Amygdala (tissue), 56 donors: ENCODE results near the gene NOX5.
"Not testable (repeated sequence)": the region's sequence is repeated elsewhere in the genome, so short reads cannot be mapped to it uniquely, and the experiment has no call there.

Experiments
- DNase-seq, 56 donors: peaks; one replicate each; lab custom pipeline; 2025; lab: John Stamatoyannopoulos, UW

The NOX5 gene

GRCh38 chr15:69014454-69014853, at the start of gene NOX5:
Gene NOX5 (plus strand): TSS chr15:69014695. CDS start chr15:69014736, 41 bp downstream.
- DNase-seq, result no peak

GRCh38 chr15:68966996-68967395, 47.5 kb upstream of the NOX5 start:
- no peak for DNase-seq

- DNase-seq, result no peak
Observed at GRCh38 chr15:68967948-68968347, 46.5 kb upstream of the NOX5 start.

GRCh38 chr15:68969298-68969697, 45.2 kb upstream of the NOX5 start:
- no peak for DNase-seq

- no peak for DNase-seq
Observed at GRCh38 chr15:68972201-68973065, 42.1 kb upstream of the NOX5 start.

- not testable (repeated sequence) for DNase-seq
Observed at GRCh38 chr15:68975651-68976160, 38.8 kb upstream of the NOX5 start.

GRCh38 chr15:68977426-68977825, 37.1 kb upstream of the NOX5 start:
- not testable (repeated sequence) for DNase-seq

GRCh38 chr15:68979006-68979405, 35.5 kb upstream of the NOX5 start:
- DNase-seq, result no peak

GRCh38 chr15:68979816-68980215, 34.7 kb upstream of the NOX5 start:
- no peak for DNase-seq

- no peak for DNase-seq
Observed at GRCh38 chr15:68980786-68981185, 33.7 kb upstream of the NOX5 start.

- no peak for DNase-seq
Observed at GRCh38 chr15:68981941-68982340, 32.6 kb upstream of the NOX5 start.

GRCh38 chr15:68982976-68983563, 31.4 kb upstream of the NOX5 start:
- DNase-seq, result no peak

- no peak for DNase-seq
Observed at GRCh38 chr15:68983961-68984481, 30.5 kb upstream of the NOX5 start.

- no peak for DNase-seq
Observed at GRCh38 chr15:68984586-68984985, 29.9 kb upstream of the NOX5 start.

- no peak for DNase-seq
Observed at GRCh38 chr15:68985361-68985891, 29.1 kb upstream of the NOX5 start.

- no peak for DNase-seq
Observed at GRCh38 chr15:68986322-68986721, 28.2 kb upstream of the NOX5 start.

GRCh38 chr15:68987120-68987519, 27.4 kb upstream of the NOX5 start:
- DNase-seq, result no peak

GRCh38 chr15:68987676-68988075, 26.8 kb upstream of the NOX5 start:
- no peak for DNase-seq

- DNase-seq, result no peak
Observed at GRCh38 chr15:68989541-68990230, 24.8 kb upstream of the NOX5 start.

GRCh38 chr15:68990231-68990991, 24.1 kb upstream of the NOX5 start:
- DNase-seq, result no peak
